ENCODE data around the gene GALC. TPM values are rescaled to one million over a fixed set of nuclear protein-coding genes. Genes with fewer than 3 reads are reported as not detected.
A peak's percentile ranks its signal among the peaks of the same experiment; 100 is the strongest.

The GALC gene
- total RNA-seq, 4 donors from 2014 or later: 30.9 to 68.5 (median 43.3) TPM

- 100% methylated on average over 2 of the region's 2 CpGs for WGBS, 2 donors
Measured at GRCh38 chr14:88016768-88017167, 23.8 kb upstream of the GALC start.

GRCh38 chr14:88013750-88014349, 20.9 kb upstream of the GALC start:
- WGBS, 2 donors: 7 to 8% methylated on average over 7 of the region's 7 CpGs
- no peaks in the 10 kb centered on the region for H3K9me3 ChIP-seq
- no peak overlapping the region for H3K27ac ChIP-seq
- H3K36me3 ChIP-seq: no peaks in the 10 kb centered on the region
- peak; percentile 61 to 66 for DNase-seq
- no peak for TF ChIP-seq POLR2A (IDR thresholded peaks at IDR 0.05)
- peak; percentile 68 to 95 (median 78) for TF ChIP-seq CTCF (IDR thresholded peaks at IDR 0.05)
- H3K27me3 ChIP-seq: no peaks in the 10 kb centered on the region
- no peaks in the 10 kb centered on the region for H3K4me1 ChIP-seq
- intact Hi-C loops (cut with DNase I): no loop called here
- no peak overlapping the region for H3K4me3 ChIP-seq (replicated peaks in 1 of 3)

More at GRCh38 chr14:88016768-88017167, 23.8 kb upstream of the GALC start:
- Histone ChIP-seq H3K9me3 (no peaks in the 10 kb centered on the region), H3K36me3 (no peaks in the 10 kb centered on the region), H3K4me3 (replicated peaks in 1 of 3) (no peak overlapping the region), H3K27ac (no peak overlapping the region), H3K27me3 (no peaks in the 10 kb centered on the region), H3K4me1 (no peaks in the 10 kb centered on the region)
- TF ChIP-seq CTCF (IDR thresholded peaks at IDR 0.05): no peak
- TF ChIP-seq POLR2A (IDR thresholded peaks at IDR 0.05): no peak
- intact Hi-C loops (cut with DNase I): no loop called here
- DNase-seq: no peak

- Histone ChIP-seq H3K27me3 (no peaks in the 10 kb centered on the region), H3K9me3 (no peaks in the 10 kb centered on the region), H3K36me3 (no peaks in the 10 kb centered on the region), H3K4me3 (replicated peaks in 1 of 3) (no peak overlapping the region), H3K27ac (no peak overlapping the region), H3K4me1 (no peaks in the 10 kb centered on the region)
- no peak for TF ChIP-seq POLR2A (IDR thresholded peaks at IDR 0.05)
- no peak for TF ChIP-seq CTCF (IDR thresholded peaks at IDR 0.05)
- intact Hi-C loops (cut with DNase I): no loop called here
- no peak for DNase-seq
- WGBS, 2 donors: 80 to 83% methylated on average over 5 of the region's 5 CpGs
Measured at GRCh38 chr14:88012495-88012894, 19.5 kb upstream of the GALC start.

DNA sequence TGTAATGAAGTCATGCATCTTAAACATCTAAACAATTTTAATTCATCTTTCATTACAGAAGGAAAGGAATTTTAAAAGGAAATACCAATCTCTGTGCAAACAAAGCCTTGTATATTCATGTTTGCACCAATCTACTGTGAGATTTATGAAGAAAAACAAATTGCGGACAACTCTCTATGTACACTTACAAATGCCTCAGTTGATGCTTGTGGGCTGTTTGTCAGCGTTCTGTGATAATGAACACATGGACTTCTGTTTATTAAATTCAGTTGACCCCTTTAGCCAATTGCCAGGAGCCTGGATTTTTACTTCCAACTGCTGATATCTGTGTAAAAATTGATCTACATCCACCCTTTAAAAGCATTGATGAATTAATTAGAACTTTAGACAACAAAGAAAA, 17.3 kb upstream of the GALC start:
- intact Hi-C loops (cut with DNase I): no loop called here
- H3K4me3 ChIP-seq (replicated peaks in 1 of 3): no peak overlapping the region
- WGBS, 2 donors: 73 to 77% methylated on average over 2 of the region's 2 CpGs

More for the DNA sequence above, 17.3 kb upstream of the GALC start:
- Histone ChIP-seq H3K36me3 (no peaks in the 10 kb centered on the region), H3K27ac (no peak overlapping the region), H3K4me1 (no peaks in the 10 kb centered on the region), H3K27me3 (no peaks in the 10 kb centered on the region), H3K9me3 (no peaks in the 10 kb centered on the region)
- no peak for DNase-seq
- TF ChIP-seq CTCF (IDR thresholded peaks at IDR 0.05): no peak
- TF ChIP-seq POLR2A (IDR thresholded peaks at IDR 0.05): no peak

Measured in thyroid gland (tissue), 4 donors.